ENCODE data around the gene ARMC5.

DNA sequence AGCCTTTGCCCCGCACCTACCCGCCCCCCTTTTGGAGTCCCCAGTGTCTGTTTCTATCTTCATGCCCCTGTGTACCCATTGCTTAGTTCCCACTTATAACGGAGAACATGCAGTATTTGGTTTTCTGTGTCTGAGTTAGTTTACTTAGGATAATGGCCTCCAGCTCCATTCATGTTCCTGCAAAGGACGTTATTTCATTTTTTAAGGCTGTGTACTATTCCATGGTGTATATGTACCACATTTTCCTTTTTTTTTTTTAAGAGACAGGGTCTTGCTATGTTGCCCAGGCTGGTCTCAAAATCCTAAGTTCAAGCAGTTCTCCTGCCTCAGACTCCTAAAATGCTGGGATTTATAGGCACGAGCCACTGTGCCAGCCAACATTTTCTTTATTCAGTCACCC is 8.6 kb downstream of the ARMC5 start:
- TF ChIP-seq CTCF (IDR thresholded peaks at IDR 0.05; ENCODE audit: low read length) (no peak), EZH2 (optimal IDR thresholded peaks at IDR 0.05; ENCODE audit: low read depth, low read length) (no peak)
